GM18499 (cell line): ENCODE data around the gene AKT2.
A peak's percentile ranks its signal among the peaks of the same experiment; 100 is the strongest.

Source experiments
- ATAC-seq: cut with Tn5 transposase; IDR thresholded peaks from one replicate; pipeline ENCODE4 v1.9.1; 2021; ENCODE audit warnings: moderate number of reproducible peaks; ENCODE audit not compliant: insufficient read depth, unreplicated experiment

AKT2 gene

DNA sequence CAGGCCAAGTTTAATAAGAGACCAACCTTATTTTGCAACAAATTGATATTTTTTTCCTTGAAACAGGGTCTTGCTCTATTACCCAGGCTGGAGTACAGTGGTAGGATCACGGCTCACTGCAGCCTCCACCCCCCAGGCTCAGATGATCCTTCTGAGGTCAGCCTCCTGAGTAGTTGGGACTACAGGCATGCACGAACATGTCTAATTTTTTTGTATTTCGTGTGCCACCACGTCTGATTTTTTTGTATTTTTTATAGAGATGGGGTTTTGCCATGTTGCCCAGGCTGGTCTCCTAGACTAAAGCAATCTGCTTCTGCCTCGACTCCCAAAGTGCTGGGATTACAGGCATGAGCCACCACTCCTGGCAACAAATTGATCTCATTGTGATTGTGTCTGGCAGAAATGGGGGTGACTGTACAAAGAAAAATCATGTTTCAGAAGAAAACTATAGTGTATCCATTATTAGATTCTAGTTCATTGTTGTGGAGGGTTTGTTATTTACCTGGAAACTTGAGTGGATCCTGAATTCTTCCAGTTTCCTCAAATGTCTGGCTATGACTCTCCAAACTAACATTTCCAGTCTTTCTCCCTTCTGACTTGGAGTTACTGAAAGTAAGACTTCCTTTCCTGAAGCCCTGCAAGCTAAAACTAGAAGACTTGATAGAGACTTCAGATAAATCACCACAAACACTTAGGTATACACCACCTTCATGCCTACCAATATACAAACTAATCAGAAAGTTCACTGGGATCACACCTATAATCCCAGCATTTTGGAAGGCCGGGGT, 17.3 kb upstream of the AKT2 start:
- ATAC-seq, result no peak

DNA sequence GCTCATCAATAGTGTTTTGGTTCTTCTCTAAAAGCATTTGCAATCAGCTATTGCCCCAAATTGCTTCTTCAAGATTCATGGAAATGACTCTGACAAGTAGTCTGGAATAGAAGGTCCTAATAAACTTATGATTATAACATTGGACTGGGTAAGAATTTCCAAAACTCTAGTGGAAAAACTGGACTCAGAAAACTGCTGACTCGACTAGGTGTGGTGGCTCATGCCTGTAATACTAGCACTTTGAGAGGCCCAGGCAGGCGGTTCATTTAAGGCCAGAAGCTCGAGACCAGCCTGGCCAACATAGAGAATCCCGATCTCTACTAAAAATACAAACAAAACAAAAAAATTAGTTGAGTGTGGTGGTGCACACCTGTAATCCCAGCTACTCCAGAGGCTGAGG, 15.5 kb upstream of the AKT2 start:
- no peak for ATAC-seq

DNA sequence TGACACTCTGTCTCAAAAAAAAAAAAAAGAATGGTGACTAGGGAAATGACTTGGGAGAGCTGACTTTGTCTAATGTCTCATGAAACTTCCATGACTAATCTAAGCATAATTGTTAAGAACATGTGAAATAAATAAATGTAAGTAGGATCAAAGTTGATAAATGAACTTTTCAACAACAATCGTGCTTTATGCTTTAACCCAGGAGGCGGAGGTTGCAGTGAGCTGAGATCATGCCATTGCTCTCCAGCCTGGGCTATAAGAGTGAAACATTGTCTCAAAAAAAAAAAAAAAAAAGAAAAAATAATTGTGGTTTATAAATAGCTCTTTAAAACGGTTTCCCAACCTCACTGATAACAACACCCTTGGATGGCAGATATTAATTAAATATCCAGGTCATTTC, 12.9 kb upstream of the AKT2 start:
- ATAC-seq, result no peak

DNA sequence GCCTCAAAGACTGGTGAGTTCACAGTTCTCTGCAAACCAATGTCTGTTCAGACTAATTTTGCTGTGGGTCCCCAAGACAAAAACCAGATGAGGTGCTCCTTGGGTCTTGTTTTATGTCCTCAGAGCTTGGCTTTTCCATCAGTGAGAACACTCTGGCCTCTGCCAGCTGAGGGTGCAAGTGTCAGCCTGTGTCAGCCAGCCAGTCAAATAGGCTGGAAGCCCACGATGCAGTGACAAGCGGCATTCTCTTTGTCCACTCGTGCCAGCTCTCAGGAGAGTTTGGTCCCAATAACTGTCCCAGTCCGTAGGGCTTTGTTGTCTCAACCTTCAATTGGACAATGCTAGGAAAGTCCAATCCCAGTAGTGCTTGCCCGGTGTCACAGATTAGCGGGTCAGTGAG, 9.4 kb upstream of the AKT2 start:
- ATAC-seq, result no peak

DNA sequence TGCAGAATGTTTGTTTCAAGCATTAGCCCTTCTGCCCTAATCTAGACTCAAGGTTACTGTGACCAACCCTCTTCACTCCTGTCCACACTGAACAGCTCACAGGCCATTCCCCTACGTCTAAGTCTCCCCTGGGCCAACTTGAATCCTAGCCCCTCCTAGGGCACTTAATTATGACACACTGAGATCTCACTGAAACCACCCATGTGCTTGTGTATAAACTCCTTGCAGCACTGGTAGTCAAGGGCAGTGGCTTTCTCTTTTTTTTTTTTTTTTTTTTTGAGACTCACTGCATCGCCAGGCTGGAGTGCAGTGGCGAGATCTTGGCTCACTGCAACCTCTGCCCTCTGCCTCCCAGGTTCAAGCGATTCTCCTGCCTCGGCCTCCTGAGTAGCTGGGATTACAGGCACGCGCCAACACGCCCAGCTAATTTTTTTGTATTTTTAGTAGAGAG, 1.9 kb upstream of the AKT2 start:
- ATAC-seq, result no peak

DNA sequence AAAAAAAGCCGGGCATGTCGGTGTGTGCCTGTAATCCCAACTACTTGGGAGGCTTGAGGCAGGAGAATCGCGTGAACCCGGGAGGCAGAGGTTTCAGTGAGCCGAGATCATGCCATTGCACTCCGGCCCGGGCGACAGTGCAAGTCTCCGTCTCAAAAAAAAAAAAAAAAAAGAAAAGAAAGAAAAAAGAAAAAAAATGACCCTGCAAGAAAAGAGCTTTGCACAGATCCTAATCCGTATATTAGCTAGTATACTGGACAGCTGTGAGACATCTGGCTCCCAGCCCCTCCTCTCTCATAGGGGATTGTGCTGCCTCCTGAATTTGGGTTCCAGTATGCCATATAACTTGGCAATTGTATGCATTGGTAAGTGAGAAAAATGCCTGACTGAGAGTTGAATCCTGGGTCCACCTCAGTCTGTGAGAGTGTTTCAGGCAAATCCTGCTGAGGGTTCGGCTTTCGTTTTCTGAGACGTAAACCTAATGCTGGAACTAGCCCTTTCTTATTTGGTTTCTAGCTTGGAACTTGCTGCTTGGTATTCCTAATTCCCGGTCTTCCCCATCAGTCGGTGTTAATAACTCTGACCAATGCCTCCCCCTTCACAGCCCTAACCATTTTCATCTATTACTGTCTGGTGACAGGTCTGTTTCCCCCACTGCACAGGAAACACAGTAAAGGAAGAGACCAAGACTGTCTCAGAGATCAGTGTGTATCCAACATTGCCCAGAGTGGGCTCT, 1.3 kb upstream of the AKT2 start:
- no peak for ATAC-seq

DNA sequence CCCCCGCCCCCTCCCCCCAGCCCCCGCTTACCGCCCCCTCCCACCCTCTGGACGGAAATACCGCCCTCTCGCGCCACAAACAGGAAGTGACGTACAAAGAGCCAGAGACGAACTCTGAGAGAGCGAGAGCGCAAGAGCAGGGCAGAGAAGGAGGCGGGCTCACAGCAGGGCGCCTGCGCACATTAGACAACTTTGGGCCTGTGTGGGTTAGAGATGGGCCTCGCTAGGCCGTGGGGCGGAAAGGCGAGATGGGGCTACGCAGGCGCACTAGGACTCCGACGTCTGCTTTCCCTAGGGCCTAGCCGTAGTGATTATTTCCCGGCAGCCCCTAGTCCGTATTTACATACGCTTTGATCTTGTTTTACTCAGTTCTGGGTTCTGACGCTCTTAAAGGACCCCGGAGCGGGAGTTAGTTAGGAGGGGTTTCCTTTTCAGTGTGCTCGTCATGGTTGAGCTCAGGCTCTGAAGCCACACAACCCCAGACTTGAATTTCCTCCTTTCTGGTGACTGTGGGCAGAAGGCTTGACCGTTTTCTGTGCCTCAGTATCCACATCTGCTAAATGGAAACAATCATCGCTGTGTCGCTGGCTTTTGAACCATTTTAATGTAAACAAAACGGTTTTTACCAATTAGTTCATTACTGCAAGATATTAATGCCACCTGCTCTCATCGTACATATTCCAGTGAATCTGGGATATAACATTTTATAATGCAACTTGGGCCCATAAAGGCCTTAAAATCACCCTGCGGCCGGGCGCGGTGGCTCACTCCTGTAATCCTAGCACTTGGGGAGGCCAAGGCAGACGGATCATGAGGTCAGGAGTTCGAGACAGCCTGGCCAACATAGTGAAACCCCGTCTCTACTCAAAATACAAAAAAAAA, 449 bp upstream of the AKT2 start:
- ATAC-seq, result peak; percentile 63

DNA sequence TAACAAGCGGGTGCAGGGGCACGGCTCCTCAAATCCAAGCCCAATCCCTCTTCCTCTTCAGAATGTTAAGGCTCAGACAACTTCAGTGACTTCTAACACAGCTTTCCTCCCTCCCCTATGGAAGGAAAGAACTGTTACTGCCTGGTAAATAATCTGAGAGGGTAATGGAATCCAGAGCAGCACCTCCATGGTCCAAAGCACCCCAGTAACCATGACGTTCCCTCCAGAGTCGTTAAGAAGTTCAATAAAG, 969 bp downstream of the AKT2 start:
- ATAC-seq, result no peak

DNA sequence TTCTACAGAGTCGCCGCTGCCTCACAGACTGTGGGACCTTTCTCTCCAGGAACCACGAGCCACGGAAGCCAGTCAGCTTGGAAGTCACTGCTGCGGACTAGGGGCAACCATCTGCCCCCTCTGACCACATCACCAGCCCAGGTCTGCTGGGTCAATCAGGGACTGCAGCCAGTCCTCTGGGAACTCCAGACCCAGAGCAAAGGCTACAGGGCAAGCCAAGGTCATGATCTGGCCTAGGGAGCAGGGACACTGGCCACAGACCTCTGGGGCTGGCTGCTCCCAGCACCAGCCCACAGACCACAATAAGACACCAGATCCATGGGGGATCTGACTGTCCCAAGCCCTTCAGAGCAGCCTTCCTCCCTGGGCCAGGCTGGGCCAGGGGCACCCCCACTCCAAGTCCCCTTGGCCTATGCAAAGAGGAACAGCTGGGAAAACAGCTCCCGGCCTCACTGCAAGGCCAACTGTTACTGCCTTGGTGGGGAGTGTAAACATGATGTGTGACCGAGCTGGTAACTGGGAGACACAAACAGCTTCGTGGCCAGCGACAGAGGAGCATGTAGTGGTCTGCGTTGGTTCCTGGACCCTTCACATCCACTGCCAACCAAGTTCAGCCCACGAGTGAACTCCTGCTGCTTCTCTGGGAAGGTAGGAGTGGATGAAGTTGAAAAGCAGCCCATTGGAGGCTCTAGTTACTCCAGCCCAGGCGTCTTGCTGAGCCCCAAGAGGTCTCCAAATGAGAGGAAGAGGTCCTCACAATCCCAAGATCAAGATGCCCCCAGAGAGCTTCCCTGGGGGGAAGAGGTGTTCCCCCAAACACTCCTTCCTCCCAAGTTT, 1.5 kb downstream of the AKT2 start:
- ATAC-seq, result no peak

DNA sequence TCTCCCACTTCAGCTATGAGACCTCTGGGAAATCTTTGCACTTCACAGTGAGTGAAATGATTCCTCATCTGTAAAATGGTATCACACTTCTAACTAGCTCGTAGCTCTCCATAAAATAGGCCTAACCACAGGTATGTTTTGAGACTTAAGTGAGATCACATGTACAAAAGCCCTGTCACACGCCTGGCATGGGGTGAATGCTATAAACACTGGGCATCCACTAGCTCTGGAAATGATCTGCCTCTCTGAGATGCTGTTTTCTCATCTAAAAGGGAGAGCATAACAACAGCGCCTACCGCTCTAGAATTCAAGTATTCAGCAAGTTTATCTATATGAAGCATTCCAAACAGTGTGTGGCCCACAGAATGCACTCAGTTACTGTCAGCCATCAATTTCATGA, 2.2 kb downstream of the AKT2 start:
- ATAC-seq, result no peak

DNA sequence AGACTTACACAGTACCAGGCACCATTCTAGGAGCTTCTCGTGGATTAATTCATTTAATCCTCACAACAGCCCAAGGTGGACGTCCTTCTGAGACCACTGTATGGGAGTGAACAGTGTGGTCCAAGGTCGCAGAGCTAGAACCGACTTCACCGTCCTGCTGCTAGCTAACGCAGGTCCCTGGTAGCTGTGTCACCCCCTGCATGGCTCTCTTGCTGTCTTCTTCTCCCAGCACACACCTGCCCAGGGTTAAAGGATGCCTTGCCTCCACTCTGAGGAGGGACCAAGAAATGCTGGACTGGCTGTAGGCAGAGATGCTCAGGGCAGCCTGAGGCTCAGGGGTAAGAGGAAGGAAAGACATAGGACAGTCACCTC, 3.0 kb downstream of the AKT2 start:
- no peak for ATAC-seq

DNA sequence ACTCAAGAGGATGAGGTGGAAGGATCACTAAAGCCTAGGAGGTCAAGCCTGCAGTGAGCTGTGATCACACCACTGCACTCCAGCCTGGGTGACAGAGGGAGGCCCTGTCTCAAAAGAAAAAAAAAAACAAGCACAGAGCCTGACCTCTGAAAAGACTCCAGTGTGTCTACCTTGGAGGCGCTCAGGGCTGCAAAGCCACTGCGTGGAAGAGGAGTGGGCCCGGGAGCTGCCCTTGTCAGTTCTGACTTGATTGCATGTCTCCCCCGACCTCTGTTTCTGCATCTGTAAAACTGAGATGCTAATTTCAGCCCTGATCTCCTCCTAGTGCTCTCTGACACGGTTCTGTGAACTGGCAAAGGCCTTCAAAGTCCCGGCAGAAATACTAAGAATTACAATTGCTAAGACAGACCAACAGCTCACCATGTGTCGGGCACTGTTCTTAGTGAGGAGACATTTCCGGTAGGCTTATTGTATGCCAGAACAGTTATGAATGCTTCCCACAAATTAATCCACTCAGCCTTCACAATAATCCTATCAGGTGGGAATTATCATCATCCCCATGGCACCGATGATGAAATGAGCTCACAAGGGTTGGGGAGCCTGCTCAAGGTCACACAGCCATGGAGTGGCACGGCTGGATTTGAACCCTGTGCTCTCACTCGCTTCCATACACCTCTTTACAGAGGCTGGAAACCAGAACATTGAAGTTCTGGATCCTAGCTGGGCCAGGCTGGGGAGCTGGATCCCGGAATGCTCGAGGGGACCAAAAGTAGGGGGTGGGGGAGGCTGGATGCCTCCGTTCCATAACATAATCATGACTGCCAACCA, 3.5 kb downstream of the AKT2 start:
- ATAC-seq, result no peak

DNA sequence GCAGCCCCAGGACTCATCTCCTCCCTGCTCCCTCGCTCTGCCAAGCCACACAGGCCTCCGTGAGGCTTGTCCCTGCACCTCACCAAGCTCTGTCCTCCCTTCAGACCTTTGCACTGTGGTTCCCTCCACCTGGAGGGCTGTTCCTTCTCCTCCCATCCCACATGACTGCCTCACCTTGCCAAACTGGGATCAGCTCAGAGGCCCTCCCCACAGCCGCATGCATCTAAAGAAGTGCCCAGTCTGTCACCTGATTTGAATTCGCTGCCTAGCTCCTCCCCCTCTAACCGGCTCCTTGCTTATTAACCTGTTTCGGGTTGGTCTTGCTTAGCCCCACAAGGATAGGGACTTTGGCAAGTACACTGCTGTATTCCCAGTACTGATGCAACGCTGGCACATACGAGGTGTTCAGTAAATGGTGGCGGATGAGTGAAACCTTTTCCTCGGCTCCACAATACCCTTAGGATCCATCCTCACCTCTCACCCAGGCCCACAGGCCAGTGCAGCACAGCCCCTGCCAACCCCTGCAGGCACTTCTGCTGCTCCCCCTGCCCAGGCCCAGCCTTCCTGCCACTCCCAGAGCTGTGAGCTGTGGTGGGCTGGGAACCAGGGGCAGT, 4.4 kb downstream of the AKT2 start:
- no peak for ATAC-seq

DNA sequence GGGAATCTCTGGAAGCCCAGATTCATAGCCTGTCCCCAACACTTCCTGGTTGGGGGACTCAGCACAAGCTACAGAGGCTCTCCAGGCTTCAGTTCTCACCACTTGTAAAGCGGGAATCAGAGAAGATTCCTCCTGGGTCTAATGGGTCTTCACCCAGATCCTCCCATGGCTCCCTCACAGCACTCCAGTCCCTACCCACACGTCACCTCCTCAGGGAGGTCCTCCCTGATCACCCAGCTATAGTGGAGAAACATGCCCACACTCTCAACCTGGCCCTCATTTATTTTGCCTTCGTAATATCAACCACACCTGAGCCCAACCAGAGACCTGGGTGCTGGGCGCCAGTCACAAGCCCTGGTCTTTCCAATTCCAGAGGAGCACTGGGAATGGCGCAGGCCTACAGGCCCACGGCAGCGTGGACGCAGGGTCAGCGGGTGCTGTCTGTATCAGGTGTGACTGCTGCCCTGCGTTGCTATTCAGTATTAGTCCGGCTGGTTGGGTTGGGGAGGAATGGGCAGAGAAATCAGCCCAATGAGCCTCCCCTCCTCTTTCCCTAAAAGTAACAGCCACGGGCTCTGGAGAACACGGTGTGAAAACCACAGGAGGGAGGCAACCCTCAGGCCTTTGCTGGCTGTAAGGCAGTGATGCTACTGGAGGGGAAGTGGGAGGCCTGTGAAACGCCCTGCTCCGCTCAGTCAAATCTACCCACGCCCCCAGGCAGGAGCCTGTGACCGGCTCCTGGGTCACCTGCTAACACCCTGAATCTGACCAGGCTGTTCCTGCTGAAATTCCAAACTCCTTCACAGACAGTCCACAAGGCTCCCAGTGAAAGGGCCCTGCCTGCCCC, 5.2 kb downstream of the AKT2 start:
- no peak for ATAC-seq

DNA sequence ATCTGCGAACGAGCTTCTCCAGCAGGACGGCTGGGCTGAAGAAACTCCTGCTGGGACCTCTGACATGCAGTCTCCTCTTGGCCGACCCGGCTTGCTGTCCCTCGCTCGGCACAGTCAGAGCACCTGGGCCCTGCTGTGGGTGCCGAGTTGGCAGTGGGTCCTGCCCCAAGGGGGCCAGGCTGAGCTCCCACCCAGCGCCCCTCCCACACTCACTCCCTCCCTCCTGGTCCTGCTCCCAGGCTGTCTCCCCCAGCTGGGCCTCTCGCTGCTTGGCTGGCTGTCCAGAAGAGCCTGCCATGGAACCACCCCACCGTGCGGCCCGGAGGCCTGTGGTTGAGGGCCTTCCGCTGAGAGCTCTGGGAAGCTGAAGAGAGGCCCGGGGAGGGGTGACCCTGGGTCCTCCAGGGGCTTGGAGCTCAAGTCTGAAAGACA, 6.0 kb downstream of the AKT2 start:
- ATAC-seq, result no peak

DNA sequence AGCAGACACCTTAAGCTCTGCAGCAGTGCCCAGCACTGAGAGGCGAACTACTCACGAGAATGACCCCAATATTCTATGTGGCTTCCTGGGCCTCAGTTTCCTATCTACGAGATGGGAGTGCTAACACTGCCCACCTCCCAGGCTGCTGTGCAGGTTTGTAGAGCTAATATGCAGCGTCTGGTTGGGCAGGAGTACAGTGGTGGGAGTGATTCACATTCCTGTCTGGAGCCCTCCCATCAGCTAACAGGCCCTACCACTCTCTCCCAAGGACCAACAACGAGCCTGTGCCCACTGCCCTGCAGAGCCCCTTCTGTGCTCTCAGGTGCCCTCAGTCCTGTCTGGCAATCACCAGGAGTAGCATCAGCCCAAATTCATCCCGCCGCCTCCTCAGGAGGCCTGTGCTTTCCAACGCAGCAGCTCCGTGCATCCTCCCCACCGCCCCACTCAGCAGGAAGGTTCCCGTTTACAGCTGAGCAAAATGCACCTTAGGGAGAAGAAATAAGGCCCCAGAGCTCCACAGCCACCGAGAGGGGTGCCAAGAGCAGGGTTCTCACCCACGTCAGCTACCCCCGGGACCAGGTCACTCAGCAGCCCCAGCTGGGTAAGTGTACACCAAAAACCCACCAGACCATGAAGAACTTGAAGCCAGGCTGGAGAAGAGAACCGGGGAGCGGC, 6.6 kb downstream of the AKT2 start:
- ATAC-seq, result no peak

DNA sequence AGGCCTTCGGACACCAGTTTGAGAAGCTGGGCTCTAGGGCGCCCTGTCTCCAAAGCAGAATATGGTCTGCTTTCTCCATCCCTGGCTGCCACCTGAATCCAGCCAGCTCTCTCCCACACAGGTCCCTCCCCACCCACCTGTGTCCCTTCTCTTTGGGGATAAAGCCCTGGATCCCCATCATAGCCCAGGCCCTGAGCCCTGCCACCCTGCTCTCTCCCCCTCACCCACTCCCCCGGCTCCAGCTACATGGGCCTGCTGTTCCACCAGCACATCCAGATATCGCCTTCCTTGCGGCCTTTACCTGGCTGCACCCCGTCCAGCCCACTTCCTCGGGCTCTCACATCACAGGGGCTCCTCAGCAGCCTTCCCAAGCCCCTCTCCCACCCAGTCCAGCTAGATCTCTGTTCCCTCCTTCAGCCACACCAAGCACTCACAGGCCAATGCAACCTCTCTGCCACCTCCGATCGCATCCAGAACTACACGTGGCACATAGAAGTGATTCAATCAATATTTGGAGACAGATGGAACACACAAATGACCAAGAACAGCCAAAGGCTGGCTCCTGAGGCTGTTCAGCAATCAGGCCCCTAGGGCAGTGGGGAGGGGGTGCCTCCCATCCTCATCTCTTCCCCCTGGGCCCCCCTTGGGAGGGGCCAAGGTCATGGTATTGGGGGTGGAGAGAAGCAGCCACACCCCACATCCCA, 7.6 kb downstream of the AKT2 start:
- no peak for ATAC-seq
